NCI-H2227 treated with DMSO at 0.1 percent for 48 hours (cell line): ENCODE data around the gene ADCYAP1.

Source experiments
- DNase-seq: peaks from one replicate; lab custom pipeline; 2025; lab: John Stamatoyannopoulos, UW

The ADCYAP1 gene

GRCh38 chr18:910247-910646 is 5.6 kb downstream of the ADCYAP1 start:
- no peak for DNase-seq

GRCh38 chr18:911025-911424 is 6.4 kb downstream of the ADCYAP1 start:
- DNase-seq = no peak

- DNase-seq = no peak
Measured at GRCh38 chr18:911486-911885, 6.8 kb downstream of the ADCYAP1 start.

GRCh38 chr18:916562-916961 is 11.9 kb downstream of the ADCYAP1 start:
- DNase-seq = no peak

- no peak for DNase-seq
Measured at GRCh38 chr18:919078-919477, 14.4 kb downstream of the ADCYAP1 start.

- no peak for DNase-seq
Measured at GRCh38 chr18:923144-923866, 18.6 kb downstream of the ADCYAP1 start.

- DNase-seq = no peak
Measured at GRCh38 chr18:924987-925386, 20.3 kb downstream of the ADCYAP1 start.

- no peak for DNase-seq
Measured at GRCh38 chr18:926946-927345, 22.3 kb downstream of the ADCYAP1 start.

- DNase-seq = no peak
Measured at GRCh38 chr18:933082-933481, 28.4 kb downstream of the ADCYAP1 start.

- DNase-seq = no peak
Measured at GRCh38 chr18:934518-935133, 30.0 kb downstream of the ADCYAP1 start.

- DNase-seq = no peak
Measured at GRCh38 chr18:936941-937340, 32.3 kb downstream of the ADCYAP1 start.

- no peak for DNase-seq
Measured at GRCh38 chr18:939166-939565, 34.5 kb downstream of the ADCYAP1 start.

GRCh38 chr18:939958-940357 is 35.3 kb downstream of the ADCYAP1 start:
- no peak for DNase-seq

GRCh38 chr18:941331-941730 is 36.7 kb downstream of the ADCYAP1 start:
- no peak for DNase-seq

- no peak for DNase-seq
Measured at GRCh38 chr18:944440-944839, 39.8 kb downstream of the ADCYAP1 start.

GRCh38 chr18:949724-950631 is 45.3 kb downstream of the ADCYAP1 start:
- no peak for DNase-seq

- DNase-seq = no peak
Measured at GRCh38 chr18:950882-951495, 46.3 kb downstream of the ADCYAP1 start.

GRCh38 chr18:955384-956066 is 50.9 kb downstream of the ADCYAP1 start:
- DNase-seq = no peak

- no peak for DNase-seq
Measured at GRCh38 chr18:957829-958228, 53.2 kb downstream of the ADCYAP1 start.

- DNase-seq = no peak
Measured at GRCh38 chr18:959854-960253, 55.2 kb downstream of the ADCYAP1 start.
